Tibial nerve (tissue), 4 donors: Measurements from ENCODE around the gene RPL11. TPM values are rescaled to one million over a fixed set of nuclear protein-coding genes. Genes with fewer than 3 reads are reported as not detected.
A peak's percentile ranks its signal among the peaks of the same experiment; 100 is the strongest.

Experiments
- DNase-seq, 2 donors: peaks; one replicate each; pipeline ENCODE4 v3.0.0-alpha.2; 2019; ENCODE audit warnings: low spot score in 2 of 2
- H3K27ac ChIP-seq, 4 donors: fragments of 200-600 bp; sonication (generic) in 3 of 4; one replicate each; pipeline ENCODE4 v1.5.1; 2017 to 2019; ENCODE audit warnings: mild to moderate bottlenecking in 1 of 4
- H3K27me3 ChIP-seq, 2 donors: fragments of 200-600 bp; sonication (generic) in 1 of 2; one replicate each; pipeline versions ENCODE4 v1.5.1 to v1.6.0; 2017 to 2019
- H3K36me3 ChIP-seq, 3 donors: fragments of 200-600 bp; sonication (generic); one replicate each; pipeline ENCODE4 v1.5.1; 2018 to 2019
- H3K4me1 ChIP-seq, 4 donors: fragments of 200-600 bp; sonication (generic) in 3 of 4; one replicate each; pipeline ENCODE4 v1.5.1; 2017 to 2019
- H3K4me3 ChIP-seq, 4 donors: fragments of 200-600 bp; sonication (generic) in 3 of 4; one replicate each; pipeline ENCODE4 v1.5.1; 2017 to 2019; ENCODE audit warnings: mild to moderate bottlenecking in 1 of 4, moderate library complexity in 1 of 4
- H3K9me3 ChIP-seq, 4 donors: fragments of 200-600 bp; sonication (generic) in 3 of 4; one replicate each; pipeline ENCODE4 v1.5.1; 2017 to 2019
- EP300 ChIP-seq, 2 donors: sonication (generic); formaldehyde crosslinking; IDR thresholded peaks; one replicate each; pipeline ENCODE4 v1.6.1; 2017; ENCODE audit warnings: antibody characterized with exemption in 2 of 2, mild to moderate bottlenecking in 1 of 2
- POLR2A ChIP-seq, 2 donors: fragments of 450-650 bp; IDR thresholded peaks; one replicate each; pipeline ENCODE4 v1.6.1; 2017; ENCODE audit warnings: antibody characterized with exemption in 2 of 2, mild to moderate bottlenecking in 2 of 2, moderate library complexity in 2 of 2
- WGBS, 2 donors: methylation state at CpG; one replicate each; pipeline ENCODE4 v1.1.5; 2018; 5-methylcytosine and 5-hydroxymethylcytosine counted together
- total RNA-seq, 4 donors: library from RNA; depleted of rRNA; stranded (reverse); fragments of >200 nt; gene quantifications; one replicate each; pipeline ENCODE4 v1.1.0, GENCODE V29; 2016
- TF ChIP-seq, protein P1 (sequence below), 5 experiments: fragments of 200-600 bp in 3 of 5; fragments of 450-650 bp in 2 of 5; sonication (generic) in 3 of 5; IDR thresholded peaks; one replicate each; pipeline ENCODE4 v1.5.1; 2016 to 2019; ENCODE audit warnings: antibody characterized with exemption in 5 of 5, mild to moderate bottlenecking in 3 of 5, moderate library complexity in 2 of 5

RPL11 gene
- total RNA-seq, 4 donors from 2014 or later = 739 to 843 (median 765) TPM

DNA sequence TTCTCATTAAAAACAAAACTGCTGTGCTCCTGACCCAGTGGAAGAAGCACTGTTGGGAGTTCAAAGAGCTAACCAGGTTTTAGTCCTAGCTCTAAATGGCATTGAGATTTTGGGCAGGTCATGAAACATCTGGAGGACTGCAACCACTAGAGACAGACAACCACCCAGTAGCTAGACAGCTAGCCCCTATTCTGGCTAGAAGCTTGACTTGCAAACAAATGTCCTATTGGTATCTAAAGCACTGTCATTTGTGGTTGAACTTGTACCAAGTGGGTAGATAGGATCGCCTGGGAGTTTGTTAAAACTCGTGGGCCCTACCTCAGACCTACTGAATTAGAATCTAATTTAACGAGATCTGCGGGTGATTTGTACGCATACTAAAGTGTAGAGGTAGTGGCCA lies 6.9 kb downstream of the RPL11 start:
- TF ChIP-seq, protein P1, sequence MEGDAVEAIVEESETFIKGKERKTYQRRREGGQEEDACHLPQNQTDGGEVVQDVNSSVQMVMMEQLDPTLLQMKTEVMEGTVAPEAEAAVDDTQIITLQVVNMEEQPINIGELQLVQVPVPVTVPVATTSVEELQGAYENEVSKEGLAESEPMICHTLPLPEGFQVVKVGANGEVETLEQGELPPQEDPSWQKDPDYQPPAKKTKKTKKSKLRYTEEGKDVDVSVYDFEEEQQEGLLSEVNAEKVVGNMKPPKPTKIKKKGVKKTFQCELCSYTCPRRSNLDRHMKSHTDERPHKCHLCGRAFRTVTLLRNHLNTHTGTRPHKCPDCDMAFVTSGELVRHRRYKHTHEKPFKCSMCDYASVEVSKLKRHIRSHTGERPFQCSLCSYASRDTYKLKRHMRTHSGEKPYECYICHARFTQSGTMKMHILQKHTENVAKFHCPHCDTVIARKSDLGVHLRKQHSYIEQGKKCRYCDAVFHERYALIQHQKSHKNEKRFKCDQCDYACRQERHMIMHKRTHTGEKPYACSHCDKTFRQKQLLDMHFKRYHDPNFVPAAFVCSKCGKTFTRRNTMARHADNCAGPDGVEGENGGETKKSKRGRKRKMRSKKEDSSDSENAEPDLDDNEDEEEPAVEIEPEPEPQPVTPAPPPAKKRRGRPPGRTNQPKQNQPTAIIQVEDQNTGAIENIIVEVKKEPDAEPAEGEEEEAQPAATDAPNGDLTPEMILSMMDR (IDR thresholded peaks at IDR 0.05) = no peak
- Histone ChIP-seq H3K27me3 (no peaks in the 10 kb centered on the region), H3K9me3 (no peaks in the 10 kb centered on the region), H3K36me3 (peaks cover 0 to 98% (median 46%) of the 10 kb centered on the region in 3 donors), H3K4me1 (peaks cover 0 to 69% (median 13%) of the 10 kb centered on the region in 4 donors), H3K4me3 (no peak overlapping the region), H3K27ac (no peak overlapping the region)
- no peak for DNase-seq
- WGBS, 2 donors = 78 to 81% methylated on average over 5 of the region's 5 CpGs

DNA sequence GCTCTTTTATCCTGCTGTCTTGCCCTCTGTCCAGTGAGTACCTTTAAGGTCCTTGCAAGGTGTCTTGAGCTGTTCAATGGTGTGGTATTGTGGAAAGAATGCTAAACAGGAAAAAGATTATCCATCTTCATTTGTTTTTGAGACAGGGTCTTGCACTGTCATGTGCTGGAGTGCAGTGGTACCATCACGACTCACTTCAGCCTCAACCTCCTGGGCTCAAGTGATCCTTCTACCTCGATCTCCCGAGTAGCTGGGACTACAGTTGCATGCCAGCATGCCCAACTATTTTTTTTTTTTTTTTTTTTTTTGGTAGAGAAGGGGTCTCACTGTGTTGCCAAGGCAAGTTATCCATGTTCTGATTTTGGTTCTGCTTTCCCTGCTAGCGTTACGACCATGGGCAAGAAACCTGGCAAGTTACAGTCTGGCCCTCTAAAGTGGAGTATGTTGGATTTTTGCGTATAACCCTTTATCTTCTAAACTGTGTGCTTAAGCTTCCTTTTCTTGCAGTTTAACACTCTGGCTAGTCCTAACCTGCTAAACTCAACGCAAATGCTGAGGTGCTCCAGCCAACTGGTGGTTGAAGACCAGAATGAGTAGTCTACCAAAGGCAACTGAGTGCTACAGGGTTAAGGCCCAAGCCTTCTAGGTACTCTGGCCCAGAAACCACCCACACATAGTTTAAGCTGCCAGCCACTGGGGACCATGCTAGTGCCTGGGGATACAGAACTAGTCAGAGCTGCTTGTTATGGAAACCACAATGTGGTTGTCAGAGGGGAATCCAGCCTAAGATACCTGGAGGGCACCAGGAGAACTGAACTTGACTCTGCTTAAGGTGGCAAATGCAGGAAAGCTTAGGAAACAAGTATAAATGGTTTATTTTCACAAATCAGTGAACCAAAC lies 7.9 kb downstream of the RPL11 start:
- H3K36me3 ChIP-seq = peaks cover 0 to 93% (median 39%) of the 10 kb centered on the region in 3 donors
- H3K27me3 ChIP-seq = no peaks in the 10 kb centered on the region
- TF ChIP-seq, protein P1 (IDR thresholded peaks at IDR 0.05) = no peak
- TF ChIP-seq EP300 (IDR thresholded peaks at IDR 0.05) = no peak
- TF ChIP-seq POLR2A (IDR thresholded peaks at IDR 0.05) = no peak
- H3K27ac ChIP-seq = no peak overlapping the region
- DNase-seq = no peak
- WGBS, 2 donors = 80 to 84% methylated on average over 7 of the region's 7 CpGs
- no peak overlapping the region for H3K4me3 ChIP-seq
- H3K4me1 ChIP-seq = peaks cover 0 to 59% (median 3%) of the 10 kb centered on the region in 4 donors
- H3K9me3 ChIP-seq = no peaks in the 10 kb centered on the region

DNA sequence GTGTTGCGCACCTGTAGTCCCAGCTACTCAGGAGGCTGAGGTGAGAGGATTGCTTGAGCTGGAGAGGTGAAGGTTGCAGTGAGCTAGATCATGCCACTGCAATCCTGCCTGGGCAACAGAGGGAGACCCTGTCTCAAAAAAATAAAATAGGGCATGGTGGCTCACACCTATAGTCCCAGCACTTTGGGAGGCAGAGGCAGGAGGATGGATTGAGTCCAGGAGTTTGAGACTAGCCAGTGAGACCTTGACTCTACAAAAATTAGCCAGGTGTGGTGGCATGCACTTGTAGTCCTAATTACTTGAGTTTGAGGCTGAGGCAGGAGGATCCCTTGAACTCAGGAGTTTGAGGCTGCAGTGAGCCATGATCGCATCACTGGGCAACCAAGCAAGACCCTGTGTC lies 9.7 kb downstream of the RPL11 start:
- TF ChIP-seq, protein P1 (IDR thresholded peaks at IDR 0.05) = no peak
- no peak for TF ChIP-seq EP300 (IDR thresholded peaks at IDR 0.05)
- no peak for TF ChIP-seq POLR2A (IDR thresholded peaks at IDR 0.05)
- 91 to 98% methylated on average over 2 of the region's 2 CpGs for WGBS, 2 donors
- Histone ChIP-seq H3K4me3 (no peak overlapping the region), H3K4me1 (peaks cover 0 to 41% (median 0%) of the 10 kb centered on the region in 4 donors), H3K9me3 (no peaks in the 10 kb centered on the region), H3K36me3 (peaks cover 0 to 92% (median 26%) of the 10 kb centered on the region in 3 donors), H3K27ac (no peak overlapping the region), H3K27me3 (no peaks in the 10 kb centered on the region)
- no peak for DNase-seq

DNA sequence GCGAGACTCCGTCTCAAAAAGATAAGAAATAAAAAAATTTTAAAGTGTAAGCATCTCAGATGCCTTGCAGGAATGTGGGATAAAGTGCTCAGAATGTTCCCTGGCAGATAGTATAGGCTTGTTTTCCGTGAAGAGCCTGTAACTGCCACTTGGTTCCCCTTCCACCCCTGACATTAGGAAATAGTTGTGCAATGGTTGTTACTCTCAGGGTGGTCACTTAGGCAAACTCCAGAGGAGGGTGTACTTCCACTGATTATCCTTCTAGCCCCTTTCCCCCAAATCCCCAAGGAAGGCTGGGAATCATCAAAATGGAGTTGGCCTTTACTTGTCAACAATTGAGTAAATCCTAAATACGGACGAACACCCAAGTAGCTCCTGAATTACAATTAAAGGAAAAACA lies 10.4 kb downstream of the RPL11 start:
- no peaks in the 10 kb centered on the region for H3K27me3 ChIP-seq
- 73 to 81% methylated on average over 5 of the region's 5 CpGs for WGBS, 2 donors
- TF ChIP-seq, protein P1 (IDR thresholded peaks at IDR 0.05) = no peak
- TF ChIP-seq EP300 (IDR thresholded peaks at IDR 0.05) (peak in 1 of 2 donors; percentile 56), POLR2A (IDR thresholded peaks at IDR 0.05) (no peak)
- H3K4me3 ChIP-seq = no peak overlapping the region
- H3K36me3 ChIP-seq = peaks cover 0 to 85% (median 23%) of the 10 kb centered on the region in 3 donors
- peaks cover 0 to 35% (median 0%) of the 10 kb centered on the region in 4 donors for H3K4me1 ChIP-seq
- no peak for DNase-seq
- no peaks in the 10 kb centered on the region for H3K9me3 ChIP-seq
- peak overlapping the region in 1 of 4 donors; percentile 12 for H3K27ac ChIP-seq

DNA sequence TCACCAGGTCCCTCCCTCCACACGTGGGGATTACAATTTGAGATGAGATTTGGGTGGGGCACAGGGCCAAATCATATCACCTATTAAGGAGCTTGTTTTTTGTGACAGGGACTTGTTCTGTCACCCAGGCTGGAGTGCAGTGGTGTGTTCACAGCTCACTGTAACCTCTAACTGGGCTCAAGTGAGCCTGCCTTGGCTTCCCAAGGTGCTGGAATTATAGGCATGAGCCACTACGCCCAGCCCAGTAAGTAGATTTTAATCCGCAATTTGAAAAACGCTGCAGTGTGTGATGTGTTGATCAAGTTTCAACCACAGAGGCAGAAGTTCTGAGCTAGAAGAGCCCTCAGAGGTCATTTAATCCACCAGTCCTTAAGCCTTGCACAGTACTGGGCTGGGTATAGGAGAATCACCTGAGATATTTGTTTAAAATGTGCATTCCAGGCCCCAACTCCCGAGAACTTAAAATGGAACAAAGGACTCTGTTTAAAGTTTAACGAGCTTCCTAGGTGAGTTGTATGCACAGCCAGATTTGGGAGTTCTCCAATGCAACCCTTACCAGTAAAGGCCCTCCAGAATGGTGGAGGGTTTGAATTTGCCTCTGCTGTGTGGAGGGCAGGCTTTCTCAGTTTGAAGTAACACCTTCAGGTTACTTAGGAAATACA lies 13.4 kb downstream of the RPL11 start:
- DNase-seq = no peak
- Histone ChIP-seq H3K36me3 (peaks cover 0 to 60% (median 5%) of the 10 kb centered on the region in 3 donors), H3K27me3 (no peaks in the 10 kb centered on the region), H3K4me3 (no peak overlapping the region), H3K4me1 (peaks cover 0 to 14% (median 0%) of the 10 kb centered on the region in 4 donors), H3K9me3 (no peaks in the 10 kb centered on the region), H3K27ac (no peak overlapping the region)
- WGBS, 2 donors = 83 to 86% methylated on average over 6 of the region's 6 CpGs
- TF ChIP-seq EP300 (IDR thresholded peaks at IDR 0.05) (no peak), POLR2A (IDR thresholded peaks at IDR 0.05) (no peak)
- TF ChIP-seq, protein P1 (IDR thresholded peaks at IDR 0.05) = no peak
